ENCODE measurements around the gene MIB1.

DNA sequence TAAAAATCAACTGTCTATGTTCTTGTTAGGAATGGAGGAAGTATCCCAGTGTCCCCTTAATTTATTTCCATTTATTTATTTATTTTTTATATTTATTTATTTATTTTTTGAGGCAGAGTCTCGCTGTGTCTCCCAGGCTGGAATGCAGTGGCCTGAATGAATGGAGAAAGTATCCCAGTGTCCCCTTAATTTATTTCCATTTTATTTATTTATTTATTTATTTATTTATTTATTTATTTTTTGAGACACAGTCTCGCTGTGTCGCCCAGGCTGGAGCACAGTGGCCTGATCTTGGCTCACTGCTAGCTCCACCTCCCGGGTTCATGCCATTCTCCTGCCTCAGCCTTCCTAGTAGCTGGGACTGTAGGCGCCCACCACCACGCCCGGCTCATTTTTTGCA, 34.1 kb downstream of the MIB1 start:
- TF ChIP-seq MXI1 (IDR thresholded peaks at IDR 0.05; ENCODE audit: low read depth, low read length) (no peak), POLR2AphosphoS5 (IDR thresholded peaks at IDR 0.05; ENCODE audit: low read depth, low read length) (no peak), NRF1 (IDR thresholded peaks at IDR 0.05; ENCODE audit: low read depth, low read length) (no peak), YY1 (IDR thresholded peaks at IDR 0.05; ENCODE audit: low read depth) (no peak)
- TF ChIP-seq, protein P1, sequence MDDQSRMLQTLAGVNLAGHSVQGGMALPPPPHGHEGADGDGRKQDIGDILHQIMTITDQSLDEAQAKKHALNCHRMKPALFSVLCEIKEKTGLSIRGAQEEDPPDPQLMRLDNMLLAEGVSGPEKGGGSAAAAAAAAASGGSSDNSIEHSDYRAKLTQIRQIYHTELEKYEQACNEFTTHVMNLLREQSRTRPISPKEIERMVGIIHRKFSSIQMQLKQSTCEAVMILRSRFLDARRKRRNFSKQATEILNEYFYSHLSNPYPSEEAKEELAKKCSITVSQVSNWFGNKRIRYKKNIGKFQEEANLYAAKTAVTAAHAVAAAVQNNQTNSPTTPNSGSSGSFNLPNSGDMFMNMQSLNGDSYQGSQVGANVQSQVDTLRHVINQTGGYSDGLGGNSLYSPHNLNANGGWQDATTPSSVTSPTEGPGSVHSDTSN (IDR thresholded peaks at IDR 0.05) = no peak
- TF ChIP-seq, protein P2, sequence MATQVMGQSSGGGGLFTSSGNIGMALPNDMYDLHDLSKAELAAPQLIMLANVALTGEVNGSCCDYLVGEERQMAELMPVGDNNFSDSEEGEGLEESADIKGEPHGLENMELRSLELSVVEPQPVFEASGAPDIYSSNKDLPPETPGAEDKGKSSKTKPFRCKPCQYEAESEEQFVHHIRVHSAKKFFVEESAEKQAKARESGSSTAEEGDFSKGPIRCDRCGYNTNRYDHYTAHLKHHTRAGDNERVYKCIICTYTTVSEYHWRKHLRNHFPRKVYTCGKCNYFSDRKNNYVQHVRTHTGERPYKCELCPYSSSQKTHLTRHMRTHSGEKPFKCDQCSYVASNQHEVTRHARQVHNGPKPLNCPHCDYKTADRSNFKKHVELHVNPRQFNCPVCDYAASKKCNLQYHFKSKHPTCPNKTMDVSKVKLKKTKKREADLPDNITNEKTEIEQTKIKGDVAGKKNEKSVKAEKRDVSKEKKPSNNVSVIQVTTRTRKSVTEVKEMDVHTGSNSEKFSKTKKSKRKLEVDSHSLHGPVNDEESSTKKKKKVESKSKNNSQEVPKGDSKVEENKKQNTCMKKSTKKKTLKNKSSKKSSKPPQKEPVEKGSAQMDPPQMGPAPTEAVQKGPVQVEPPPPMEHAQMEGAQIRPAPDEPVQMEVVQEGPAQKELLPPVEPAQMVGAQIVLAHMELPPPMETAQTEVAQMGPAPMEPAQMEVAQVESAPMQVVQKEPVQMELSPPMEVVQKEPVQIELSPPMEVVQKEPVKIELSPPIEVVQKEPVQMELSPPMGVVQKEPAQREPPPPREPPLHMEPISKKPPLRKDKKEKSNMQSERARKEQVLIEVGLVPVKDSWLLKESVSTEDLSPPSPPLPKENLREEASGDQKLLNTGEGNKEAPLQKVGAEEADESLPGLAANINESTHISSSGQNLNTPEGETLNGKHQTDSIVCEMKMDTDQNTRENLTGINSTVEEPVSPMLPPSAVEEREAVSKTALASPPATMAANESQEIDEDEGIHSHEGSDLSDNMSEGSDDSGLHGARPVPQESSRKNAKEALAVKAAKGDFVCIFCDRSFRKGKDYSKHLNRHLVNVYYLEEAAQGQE (IDR thresholded peaks at IDR 0.05; ENCODE audit: low read depth, low read length) = no peak
- TF ChIP-seq, protein P3, sequence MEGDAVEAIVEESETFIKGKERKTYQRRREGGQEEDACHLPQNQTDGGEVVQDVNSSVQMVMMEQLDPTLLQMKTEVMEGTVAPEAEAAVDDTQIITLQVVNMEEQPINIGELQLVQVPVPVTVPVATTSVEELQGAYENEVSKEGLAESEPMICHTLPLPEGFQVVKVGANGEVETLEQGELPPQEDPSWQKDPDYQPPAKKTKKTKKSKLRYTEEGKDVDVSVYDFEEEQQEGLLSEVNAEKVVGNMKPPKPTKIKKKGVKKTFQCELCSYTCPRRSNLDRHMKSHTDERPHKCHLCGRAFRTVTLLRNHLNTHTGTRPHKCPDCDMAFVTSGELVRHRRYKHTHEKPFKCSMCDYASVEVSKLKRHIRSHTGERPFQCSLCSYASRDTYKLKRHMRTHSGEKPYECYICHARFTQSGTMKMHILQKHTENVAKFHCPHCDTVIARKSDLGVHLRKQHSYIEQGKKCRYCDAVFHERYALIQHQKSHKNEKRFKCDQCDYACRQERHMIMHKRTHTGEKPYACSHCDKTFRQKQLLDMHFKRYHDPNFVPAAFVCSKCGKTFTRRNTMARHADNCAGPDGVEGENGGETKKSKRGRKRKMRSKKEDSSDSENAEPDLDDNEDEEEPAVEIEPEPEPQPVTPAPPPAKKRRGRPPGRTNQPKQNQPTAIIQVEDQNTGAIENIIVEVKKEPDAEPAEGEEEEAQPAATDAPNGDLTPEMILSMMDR (IDR thresholded peaks at IDR 0.05) = no peak
- TF ChIP-seq, protein P4, sequence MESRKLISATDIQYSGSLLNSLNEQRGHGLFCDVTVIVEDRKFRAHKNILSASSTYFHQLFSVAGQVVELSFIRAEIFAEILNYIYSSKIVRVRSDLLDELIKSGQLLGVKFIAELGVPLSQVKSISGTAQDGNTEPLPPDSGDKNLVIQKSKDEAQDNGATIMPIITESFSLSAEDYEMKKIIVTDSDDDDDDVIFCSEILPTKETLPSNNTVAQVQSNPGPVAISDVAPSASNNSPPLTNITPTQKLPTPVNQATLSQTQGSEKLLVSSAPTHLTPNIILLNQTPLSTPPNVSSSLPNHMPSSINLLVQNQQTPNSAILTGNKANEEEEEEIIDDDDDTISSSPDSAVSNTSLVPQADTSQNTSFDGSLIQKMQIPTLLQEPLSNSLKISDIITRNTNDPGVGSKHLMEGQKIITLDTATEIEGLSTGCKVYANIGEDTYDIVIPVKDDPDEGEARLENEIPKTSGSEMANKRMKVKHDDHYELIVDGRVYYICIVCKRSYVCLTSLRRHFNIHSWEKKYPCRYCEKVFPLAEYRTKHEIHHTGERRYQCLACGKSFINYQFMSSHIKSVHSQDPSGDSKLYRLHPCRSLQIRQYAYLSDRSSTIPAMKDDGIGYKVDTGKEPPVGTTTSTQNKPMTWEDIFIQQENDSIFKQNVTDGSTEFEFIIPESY (IDR thresholded peaks at IDR 0.05; ENCODE audit: borderline replicate concordance, low read depth) = no peak
- TF ChIP-seq, protein P5, sequence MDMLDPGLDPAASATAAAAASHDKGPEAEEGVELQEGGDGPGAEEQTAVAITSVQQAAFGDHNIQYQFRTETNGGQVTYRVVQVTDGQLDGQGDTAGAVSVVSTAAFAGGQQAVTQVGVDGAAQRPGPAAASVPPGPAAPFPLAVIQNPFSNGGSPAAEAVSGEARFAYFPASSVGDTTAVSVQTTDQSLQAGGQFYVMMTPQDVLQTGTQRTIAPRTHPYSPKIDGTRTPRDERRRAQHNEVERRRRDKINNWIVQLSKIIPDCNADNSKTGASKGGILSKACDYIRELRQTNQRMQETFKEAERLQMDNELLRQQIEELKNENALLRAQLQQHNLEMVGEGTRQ (IDR thresholded peaks at IDR 0.05; ENCODE audit: borderline replicate concordance, low read depth, low read length) = no peak
